ENCODE results near the gene SBK1.

The SBK1 gene

DNA sequence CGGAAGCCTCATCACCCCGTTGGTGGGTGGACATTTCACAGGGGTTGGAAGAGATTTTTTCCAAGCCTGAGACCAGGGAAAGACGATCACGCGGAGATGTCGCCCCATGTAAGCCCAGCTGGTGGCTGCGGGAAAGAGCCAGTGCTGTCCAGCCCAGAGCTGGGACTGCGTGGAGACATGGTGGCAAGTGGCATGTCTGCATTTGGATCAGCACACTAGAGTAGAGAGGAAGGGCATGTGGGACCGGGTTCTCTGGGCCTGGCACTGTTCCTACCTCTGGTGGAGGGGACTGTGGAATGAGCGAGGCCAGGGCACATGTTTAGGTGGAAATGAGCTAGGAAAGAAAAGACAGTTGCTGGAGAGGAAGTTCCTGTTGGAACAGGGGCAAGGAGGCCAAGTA is 20.0 kb downstream of the SBK1 start:
- no peak overlapping the region for H3K27ac ChIP-seq
- no peaks in the 10 kb centered on the region for H3K36me3 ChIP-seq
- H3K4me3 ChIP-seq, result no peak overlapping the region
- no peaks in the 10 kb centered on the region for H3K9me3 ChIP-seq
- DNase-seq, result no peak
- peaks cover 0 to 18% of the 10 kb centered on the region in 2 donors for H3K27me3 ChIP-seq
- no peaks in the 10 kb centered on the region for H3K4me1 ChIP-seq
- intact Hi-C loops (cut with DNase I; ENCODE audit: low total_unique reads), result no loop called here
- TF ChIP-seq, protein P1, sequence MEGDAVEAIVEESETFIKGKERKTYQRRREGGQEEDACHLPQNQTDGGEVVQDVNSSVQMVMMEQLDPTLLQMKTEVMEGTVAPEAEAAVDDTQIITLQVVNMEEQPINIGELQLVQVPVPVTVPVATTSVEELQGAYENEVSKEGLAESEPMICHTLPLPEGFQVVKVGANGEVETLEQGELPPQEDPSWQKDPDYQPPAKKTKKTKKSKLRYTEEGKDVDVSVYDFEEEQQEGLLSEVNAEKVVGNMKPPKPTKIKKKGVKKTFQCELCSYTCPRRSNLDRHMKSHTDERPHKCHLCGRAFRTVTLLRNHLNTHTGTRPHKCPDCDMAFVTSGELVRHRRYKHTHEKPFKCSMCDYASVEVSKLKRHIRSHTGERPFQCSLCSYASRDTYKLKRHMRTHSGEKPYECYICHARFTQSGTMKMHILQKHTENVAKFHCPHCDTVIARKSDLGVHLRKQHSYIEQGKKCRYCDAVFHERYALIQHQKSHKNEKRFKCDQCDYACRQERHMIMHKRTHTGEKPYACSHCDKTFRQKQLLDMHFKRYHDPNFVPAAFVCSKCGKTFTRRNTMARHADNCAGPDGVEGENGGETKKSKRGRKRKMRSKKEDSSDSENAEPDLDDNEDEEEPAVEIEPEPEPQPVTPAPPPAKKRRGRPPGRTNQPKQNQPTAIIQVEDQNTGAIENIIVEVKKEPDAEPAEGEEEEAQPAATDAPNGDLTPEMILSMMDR (IDR thresholded peaks at IDR 0.05), result no peak

- peaks cover 0 to 27% of the 10 kb centered on the region in 2 donors for H3K27me3 ChIP-seq
- no peak overlapping the region for H3K4me3 ChIP-seq
- H3K27ac ChIP-seq, result no peak overlapping the region
- H3K9me3 ChIP-seq, result no peaks in the 10 kb centered on the region
- DNase-seq, result no peak
- H3K36me3 ChIP-seq, result no peaks in the 10 kb centered on the region
- intact Hi-C loops (cut with DNase I; ENCODE audit: low total_unique reads), result no loop called here
- TF ChIP-seq, protein P1 (IDR thresholded peaks at IDR 0.05), result no peak
- H3K4me1 ChIP-seq, result no peaks in the 10 kb centered on the region
Measured at GRCh38 chr16:28313587-28313986, 21.3 kb downstream of the SBK1 start.

DNA sequence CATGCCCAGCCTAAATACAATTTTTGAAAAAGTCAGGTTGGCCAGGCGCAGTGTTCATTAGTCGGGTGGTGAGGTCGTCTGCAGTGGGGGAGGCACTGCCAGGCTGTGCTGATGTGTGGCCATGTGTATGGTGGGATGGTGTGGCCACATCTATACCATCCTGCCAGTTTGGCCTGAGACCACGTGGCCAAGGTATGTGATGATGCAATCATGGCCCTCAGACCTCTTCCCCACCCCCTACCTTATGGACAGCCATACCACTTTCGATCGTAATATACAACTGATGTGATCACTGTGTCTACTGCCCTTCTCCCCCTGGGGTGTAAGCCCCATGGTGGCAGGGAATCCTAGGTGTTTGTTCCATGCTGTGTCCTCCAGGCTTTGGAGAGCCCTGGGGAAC is 23.7 kb downstream of the SBK1 start:
- intact Hi-C loops (cut with DNase I; ENCODE audit: low total_unique reads), result loop anchor here (5.0 kb wide), 1 partner anchor 39 kb away; no protein-coding TSS in a partner anchor

DNA sequence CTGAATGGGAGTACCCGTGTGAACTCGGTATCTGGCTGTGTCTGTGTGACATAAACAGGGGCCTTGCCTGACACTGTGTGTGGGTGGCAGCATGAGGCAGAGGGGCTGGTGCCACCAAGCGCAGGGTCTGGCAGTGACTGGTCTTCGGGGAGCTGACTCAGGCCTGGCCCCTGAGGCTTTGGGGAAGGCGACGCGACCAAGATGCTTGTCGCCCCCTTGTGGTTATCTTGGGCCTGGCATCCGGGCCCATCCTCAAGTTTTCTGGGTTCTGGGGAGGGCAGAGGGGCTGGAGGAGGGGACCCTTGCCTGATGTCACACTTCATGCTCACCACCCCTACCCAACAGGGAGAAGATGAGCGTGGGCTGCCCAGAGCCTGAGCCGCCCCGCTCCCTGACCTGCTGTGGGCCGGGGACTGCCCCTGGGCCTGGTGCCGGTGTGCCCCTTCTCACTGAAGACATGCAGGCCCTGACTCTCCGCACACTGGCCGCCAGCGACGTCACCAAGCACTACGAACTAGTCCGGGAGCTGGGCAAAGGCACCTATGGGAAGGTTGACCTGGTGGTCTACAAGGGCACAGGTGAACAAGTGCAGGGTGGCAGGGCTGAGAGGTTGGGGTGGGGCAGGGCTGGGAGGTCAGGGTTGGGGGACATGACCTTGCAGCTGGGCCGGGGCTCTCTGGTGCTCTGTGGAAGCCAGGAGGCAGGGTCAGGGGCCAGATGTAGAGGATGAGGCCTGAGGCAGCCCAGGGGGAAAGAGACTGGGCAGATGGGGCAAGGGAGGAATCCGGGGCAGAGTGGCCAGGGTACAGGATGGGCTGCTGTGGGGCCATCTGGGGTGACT is 24.9 kb downstream of the SBK1 start:
- H3K27ac ChIP-seq, result no peak overlapping the region
- no peaks in the 10 kb centered on the region for H3K4me1 ChIP-seq
- H3K36me3 ChIP-seq, result no peaks in the 10 kb centered on the region
- H3K4me3 ChIP-seq, result no peak overlapping the region
- TF ChIP-seq, protein P1 (IDR thresholded peaks at IDR 0.05), result peak; percentile 63 to 70
- peak in 1 of 2 donors; percentile 30 for DNase-seq
- H3K9me3 ChIP-seq, result no peaks in the 10 kb centered on the region
- intact Hi-C loops (cut with DNase I; ENCODE audit: low total_unique reads), result loop anchor here (5.0 kb wide), 1 partner anchor 40 kb away; no protein-coding TSS in a partner anchor
- peaks cover 0 to 26% of the 10 kb centered on the region in 2 donors for H3K27me3 ChIP-seq

More for the DNA sequence above, 23.7 kb downstream of the SBK1 start:
- Histone ChIP-seq H3K27me3 (peaks cover 0 to 27% of the 10 kb centered on the region in 2 donors), H3K9me3 (no peaks in the 10 kb centered on the region), H3K4me3 (no peak overlapping the region), H3K36me3 (no peaks in the 10 kb centered on the region), H3K4me1 (no peaks in the 10 kb centered on the region), H3K27ac (no peak overlapping the region)
- TF ChIP-seq, protein P1 (IDR thresholded peaks at IDR 0.05), result no peak
- no peak for DNase-seq

DNA sequence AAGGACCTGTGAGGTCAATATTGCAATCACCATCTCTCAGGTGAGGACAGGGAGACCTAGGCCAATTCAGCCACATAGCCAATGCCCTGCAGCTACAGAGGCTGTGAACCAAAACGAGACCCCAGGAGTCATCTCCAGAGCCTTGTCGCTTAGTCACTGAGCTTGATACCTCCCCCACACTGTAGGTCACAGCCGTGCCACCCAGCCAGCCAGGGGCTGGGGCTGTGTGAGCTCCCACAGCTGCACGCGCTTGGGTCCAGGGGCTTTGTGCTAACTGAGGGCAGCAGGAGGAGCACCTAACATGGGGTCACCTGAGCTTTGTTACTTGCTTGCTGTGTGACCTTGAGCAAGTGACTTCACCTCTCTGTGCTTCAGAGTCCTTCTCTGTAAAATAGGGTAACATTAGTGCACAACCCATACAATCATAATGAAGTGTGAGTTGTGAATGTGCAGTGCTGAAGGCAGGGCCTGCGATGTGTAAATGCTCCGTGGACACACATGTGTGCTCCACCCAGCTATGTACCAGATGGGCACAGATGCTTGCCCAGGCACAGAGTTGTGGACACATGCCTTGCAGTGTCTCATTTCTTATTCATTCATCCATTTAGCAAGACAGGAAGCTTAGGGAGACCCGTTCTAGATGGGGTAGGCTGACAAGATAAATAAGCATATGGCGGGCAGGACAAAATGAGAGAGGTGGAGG is 25.9 kb downstream of the SBK1 start:
- TF ChIP-seq, protein P1 (IDR thresholded peaks at IDR 0.05), result no peak
- no peak for DNase-seq
- intact Hi-C loops (cut with DNase I; ENCODE audit: low total_unique reads), result loop anchor here (5.0 kb wide), 1 partner anchor 41 kb away; no protein-coding TSS in a partner anchor

More for the DNA sequence above, 25.9 kb downstream of the SBK1 start:
- Histone ChIP-seq H3K36me3 (no peaks in the 10 kb centered on the region), H3K4me1 (no peaks in the 10 kb centered on the region), H3K9me3 (no peaks in the 10 kb centered on the region), H3K4me3 (no peak overlapping the region), H3K27me3 (peaks cover 0 to 26% of the 10 kb centered on the region in 2 donors), H3K27ac (no peak overlapping the region)
